Measurements from ENCODE around the gene DSG3.

The DSG3 gene

GRCh38 chr18:31447530-31448191 is at the start of gene DSG3:
Gene DSG3 (plus strand): TSS chr18:31447741. CDS start chr18:31447878, 137 bp downstream.
- Histone ChIP-seq H3K27ac (ENCODE audit: low read length) (no peak within 1 kb of the TSS), H3K9me3 (ENCODE audit: control insufficient read depth, insufficient read depth, low read length) (no peaks in the 10 kb centered on the region), H3K4me1 (ENCODE audit: control insufficient read depth, insufficient read depth, low read length) (no peaks in the 10 kb centered on the region), H3K4me3 (ENCODE audit: low read length) (no peak within 1 kb of the TSS), H3K27me3 (ENCODE audit: control insufficient read depth, insufficient read depth, low read length) (no peaks in the 10 kb centered on the region), H3K36me3 (ENCODE audit: control insufficient read depth, insufficient read depth, low read length) (no peaks in the 10 kb centered on the region)
- no peak for DNase-seq (ENCODE audit: low read depth, low spot score)
- WGBS (ENCODE audit: insufficient coverage, insufficient read length): no CpG with 5 or more reads among the region's 9 CpGs

- H3K27me3 ChIP-seq (ENCODE audit: control insufficient read depth, insufficient read depth, low read length): no peaks in the 10 kb centered on the region
- no peak overlapping the region for H3K4me3 ChIP-seq (ENCODE audit: low read length)
- no peaks in the 10 kb centered on the region for H3K36me3 ChIP-seq (ENCODE audit: control insufficient read depth, insufficient read depth, low read length)
- no peak overlapping the region for H3K27ac ChIP-seq (ENCODE audit: low read length)
- H3K4me1 ChIP-seq (ENCODE audit: control insufficient read depth, insufficient read depth, low read length): no peaks in the 10 kb centered on the region
- WGBS (ENCODE audit: insufficient coverage, insufficient read length): no CpG with 5 or more reads among the region's 2 CpGs
- no peak for DNase-seq (ENCODE audit: low read depth, low spot score)
- no peaks in the 10 kb centered on the region for H3K9me3 ChIP-seq (ENCODE audit: control insufficient read depth, insufficient read depth, low read length)
Observed at GRCh38 chr18:31398191-31398590, 49.4 kb upstream of the DSG3 start.

DNA sequence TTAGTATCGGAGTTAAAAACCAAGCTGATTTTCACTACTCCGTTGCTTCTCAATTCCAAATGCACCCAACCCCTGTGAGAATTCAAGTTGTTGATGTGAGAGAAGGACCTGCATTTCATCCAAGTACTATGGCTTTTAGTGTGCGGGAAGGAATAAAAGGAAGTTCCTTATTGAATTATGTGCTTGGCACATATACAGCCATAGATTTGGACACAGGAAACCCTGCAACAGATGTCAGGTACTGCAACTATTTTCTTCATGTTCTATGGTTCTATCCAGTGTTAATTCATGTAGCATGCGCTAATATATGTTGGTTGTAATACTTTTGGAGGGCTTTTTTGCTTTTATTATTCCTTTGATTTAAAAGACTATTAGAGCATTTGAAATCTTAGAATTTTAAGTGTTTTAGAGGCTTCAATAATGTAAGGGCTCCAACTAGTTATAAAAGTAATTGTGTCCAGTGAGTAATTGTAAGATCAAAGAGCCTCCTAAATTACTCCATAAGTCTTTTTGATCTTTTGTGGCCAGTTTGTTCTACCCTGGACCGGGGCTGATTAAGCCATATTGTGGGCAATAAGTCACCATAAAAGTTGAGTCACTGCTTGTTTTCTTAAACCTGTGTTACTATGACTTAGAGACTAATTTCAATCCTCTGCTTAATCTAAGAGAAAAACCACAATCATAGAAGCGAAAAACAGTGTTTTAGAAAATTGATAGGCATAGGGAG is 48.1 kb upstream of the DSG3 start:
- WGBS (ENCODE audit: insufficient coverage, insufficient read length): no CpG with 5 or more reads among the region's 6 CpGs
- H3K27ac ChIP-seq (ENCODE audit: low read length): no peak overlapping the region
- no peak for DNase-seq (ENCODE audit: low read depth, low spot score)

GRCh38 chr18:31401156-31402025 is 46.1 kb upstream of the DSG3 start:
- Histone ChIP-seq H3K9me3 (ENCODE audit: control insufficient read depth, insufficient read depth, low read length) (no peaks in the 10 kb centered on the region), H3K27me3 (ENCODE audit: control insufficient read depth, insufficient read depth, low read length) (no peaks in the 10 kb centered on the region), H3K27ac (ENCODE audit: low read length) (no peak overlapping the region), H3K36me3 (ENCODE audit: control insufficient read depth, insufficient read depth, low read length) (no peaks in the 10 kb centered on the region), H3K4me1 (ENCODE audit: control insufficient read depth, insufficient read depth, low read length) (no peaks in the 10 kb centered on the region), H3K4me3 (ENCODE audit: low read length) (no peak overlapping the region)
- no CpG with 5 or more reads among the region's 6 CpGs for WGBS (ENCODE audit: insufficient coverage, insufficient read length)
- DNase-seq (ENCODE audit: low read depth, low spot score): no peak

More for the DNA sequence above, 48.1 kb upstream of the DSG3 start:
- H3K36me3 ChIP-seq (ENCODE audit: control insufficient read depth, insufficient read depth, low read length): no peaks in the 10 kb centered on the region
- H3K4me3 ChIP-seq (ENCODE audit: low read length): no peak overlapping the region
- no peaks in the 10 kb centered on the region for H3K4me1 ChIP-seq (ENCODE audit: control insufficient read depth, insufficient read depth, low read length)
- H3K9me3 ChIP-seq (ENCODE audit: control insufficient read depth, insufficient read depth, low read length): no peaks in the 10 kb centered on the region
- H3K27me3 ChIP-seq (ENCODE audit: control insufficient read depth, insufficient read depth, low read length): no peaks in the 10 kb centered on the region

DNA sequence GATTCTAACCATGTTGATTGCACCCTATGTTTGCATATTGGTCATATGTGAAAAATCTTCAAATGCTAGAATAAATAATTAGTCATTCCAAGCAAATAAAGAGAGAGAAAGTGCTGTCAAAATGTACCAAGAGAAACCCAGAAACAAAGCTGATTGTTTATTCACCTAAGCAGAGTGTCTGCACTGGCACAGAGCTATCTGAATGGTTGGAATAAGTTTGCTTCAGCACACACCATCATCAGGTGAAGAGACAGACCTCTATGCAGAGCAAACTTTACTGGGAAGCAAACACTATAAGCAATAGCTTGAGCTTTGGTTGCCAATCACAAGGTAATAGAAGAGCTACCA is 45.5 kb upstream of the DSG3 start:
- no peak overlapping the region for H3K4me3 ChIP-seq (ENCODE audit: low read length)
- H3K4me1 ChIP-seq (ENCODE audit: control insufficient read depth, insufficient read depth, low read length): no peaks in the 10 kb centered on the region
- no peaks in the 10 kb centered on the region for H3K9me3 ChIP-seq (ENCODE audit: control insufficient read depth, insufficient read depth, low read length)
- DNase-seq (ENCODE audit: low read depth, low spot score): no peak
- no peak overlapping the region for H3K27ac ChIP-seq (ENCODE audit: low read length)
- H3K36me3 ChIP-seq (ENCODE audit: control insufficient read depth, insufficient read depth, low read length): no peaks in the 10 kb centered on the region
- no peaks in the 10 kb centered on the region for H3K27me3 ChIP-seq (ENCODE audit: control insufficient read depth, insufficient read depth, low read length)

DNA sequence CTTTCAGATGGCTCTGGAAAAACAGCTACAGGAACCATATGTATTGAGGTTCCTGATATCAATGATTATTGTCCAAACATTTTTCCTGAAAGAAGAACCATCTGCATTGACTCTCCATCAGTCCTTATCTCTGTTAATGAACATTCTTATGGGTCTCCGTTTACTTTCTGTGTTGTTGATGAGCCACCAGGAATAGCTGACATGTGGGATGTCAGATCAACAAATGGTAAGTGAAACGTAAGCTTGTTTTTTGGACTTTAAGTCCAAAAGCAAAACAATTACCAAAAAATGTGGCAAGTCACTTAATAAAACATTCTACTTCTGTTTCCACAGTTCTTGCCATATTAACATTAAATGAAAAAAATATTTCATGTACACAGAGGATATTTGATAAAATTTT is 44.1 kb upstream of the DSG3 start:
- H3K9me3 ChIP-seq (ENCODE audit: control insufficient read depth, insufficient read depth, low read length): no peaks in the 10 kb centered on the region
- H3K4me1 ChIP-seq (ENCODE audit: control insufficient read depth, insufficient read depth, low read length): no peaks in the 10 kb centered on the region
- no peak overlapping the region for H3K4me3 ChIP-seq (ENCODE audit: low read length)
- H3K27me3 ChIP-seq (ENCODE audit: control insufficient read depth, insufficient read depth, low read length): no peaks in the 10 kb centered on the region
- H3K36me3 ChIP-seq (ENCODE audit: control insufficient read depth, insufficient read depth, low read length): no peaks in the 10 kb centered on the region
- WGBS (ENCODE audit: insufficient coverage, insufficient read length): no CpG with 5 or more reads among the region's 2 CpGs
- no peak overlapping the region for H3K27ac ChIP-seq (ENCODE audit: low read length)
- DNase-seq (ENCODE audit: low read depth, low spot score): no peak

DNA sequence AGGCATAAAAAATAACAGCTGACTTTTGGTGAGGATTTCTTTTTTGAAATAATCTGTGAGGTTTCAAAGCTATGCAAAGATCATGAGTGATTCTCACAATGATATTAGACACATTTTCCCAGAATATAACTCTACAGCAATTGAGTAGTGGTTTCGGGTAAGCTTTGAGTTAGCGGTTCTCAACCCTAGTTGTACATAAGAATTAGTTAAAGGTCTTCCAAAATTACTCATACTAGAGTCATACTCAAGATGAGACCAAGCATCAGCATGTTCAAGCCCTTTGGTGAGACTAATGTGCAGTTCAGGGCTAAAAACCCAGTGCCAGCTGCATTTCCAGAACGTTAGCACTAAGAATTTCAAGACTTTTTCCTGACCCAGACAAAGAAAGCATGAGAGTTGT is 39.9 kb upstream of the DSG3 start:
- Histone ChIP-seq H3K36me3 (ENCODE audit: control insufficient read depth, insufficient read depth, low read length) (no peaks in the 10 kb centered on the region), H3K27ac (ENCODE audit: low read length) (no peak overlapping the region), H3K4me3 (ENCODE audit: low read length) (no peak overlapping the region), H3K4me1 (ENCODE audit: control insufficient read depth, insufficient read depth, low read length) (no peaks in the 10 kb centered on the region), H3K27me3 (ENCODE audit: control insufficient read depth, insufficient read depth, low read length) (no peaks in the 10 kb centered on the region), H3K9me3 (ENCODE audit: control insufficient read depth, insufficient read depth, low read length) (no peaks in the 10 kb centered on the region)
- WGBS (ENCODE audit: insufficient coverage, insufficient read length): no CpG with 5 or more reads among the region's 3 CpGs
- no peak for DNase-seq (ENCODE audit: low read depth, low spot score)

- no peak for DNase-seq (ENCODE audit: low read depth, low spot score)
- H3K27me3 ChIP-seq (ENCODE audit: control insufficient read depth, insufficient read depth, low read length): no peaks in the 10 kb centered on the region
- no peaks in the 10 kb centered on the region for H3K4me1 ChIP-seq (ENCODE audit: control insufficient read depth, insufficient read depth, low read length)
- no peaks in the 10 kb centered on the region for H3K9me3 ChIP-seq (ENCODE audit: control insufficient read depth, insufficient read depth, low read length)
- no peak overlapping the region for H3K27ac ChIP-seq (ENCODE audit: low read length)
- WGBS (ENCODE audit: insufficient coverage, insufficient read length): no CpG with 5 or more reads among the region's 4 CpGs
- H3K36me3 ChIP-seq (ENCODE audit: control insufficient read depth, insufficient read depth, low read length): no peaks in the 10 kb centered on the region
- H3K4me3 ChIP-seq (ENCODE audit: low read length): no peak overlapping the region
Observed at GRCh38 chr18:31409276-31409675, 38.3 kb upstream of the DSG3 start.

DNA sequence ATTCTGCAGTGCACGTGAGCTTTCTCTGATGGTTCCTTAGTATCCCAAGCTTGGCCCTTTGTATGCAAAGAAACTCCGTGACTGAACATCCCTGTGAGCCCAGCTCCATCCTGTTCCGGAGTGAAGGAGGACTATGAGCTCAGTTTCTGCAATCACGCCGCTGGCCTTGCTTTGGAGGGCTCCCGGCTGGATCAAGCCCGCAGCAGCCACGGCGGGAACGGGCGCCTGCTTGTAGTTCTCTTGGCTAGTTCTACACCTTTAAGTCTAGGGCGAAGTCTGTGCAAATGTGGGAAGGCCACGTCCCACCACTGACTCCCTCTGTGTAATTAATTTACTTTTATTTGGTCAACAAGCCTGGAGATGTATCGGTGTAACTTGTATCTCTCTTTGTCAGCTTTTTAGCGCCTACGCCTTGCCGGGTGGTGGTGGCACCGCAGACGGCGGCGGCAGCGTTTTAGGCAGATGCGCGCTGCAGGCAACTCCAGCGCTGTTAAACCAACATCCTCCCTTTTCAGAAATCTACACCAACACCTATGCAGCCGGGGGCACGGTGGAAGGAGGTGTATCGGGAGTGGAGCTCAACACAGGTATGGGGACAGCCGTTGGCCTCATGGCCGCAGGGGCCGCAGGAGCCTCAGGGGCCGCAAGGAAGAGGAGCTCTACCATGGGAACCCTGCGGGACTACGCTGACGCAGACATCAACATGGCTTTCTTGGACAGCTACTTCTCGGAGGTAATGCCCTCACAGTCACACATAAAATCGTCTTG is 36.6 kb upstream of the DSG3 start:
- no peak for DNase-seq (ENCODE audit: low read depth, low spot score)
- no peak overlapping the region for H3K27ac ChIP-seq (ENCODE audit: low read length)
- WGBS (ENCODE audit: insufficient coverage, insufficient read length): no CpG with 5 or more reads among the region's 37 CpGs

DNA sequence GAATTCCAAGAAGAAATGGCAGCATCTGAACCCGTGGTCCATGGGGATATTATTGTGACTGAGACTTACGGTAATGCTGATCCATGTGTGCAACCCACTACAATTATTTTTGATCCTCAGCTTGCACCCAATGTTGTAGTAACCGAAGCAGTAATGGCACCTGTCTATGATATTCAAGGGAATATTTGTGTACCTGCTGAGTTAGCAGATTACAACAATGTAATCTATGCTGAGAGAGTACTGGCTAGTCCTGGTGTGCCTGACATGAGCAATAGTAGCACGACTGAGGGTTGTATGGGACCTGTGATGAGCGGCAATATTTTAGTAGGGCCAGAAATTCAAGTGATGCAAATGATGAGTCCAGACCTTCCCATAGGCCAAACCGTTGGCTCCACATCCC is 34.4 kb upstream of the DSG3 start:
- no peak for DNase-seq (ENCODE audit: low read depth, low spot score)
- Histone ChIP-seq H3K27me3 (ENCODE audit: control insufficient read depth, insufficient read depth, low read length) (no peaks in the 10 kb centered on the region), H3K27ac (ENCODE audit: low read length) (no peak overlapping the region), H3K36me3 (ENCODE audit: control insufficient read depth, insufficient read depth, low read length) (no peaks in the 10 kb centered on the region), H3K4me1 (ENCODE audit: control insufficient read depth, insufficient read depth, low read length) (no peaks in the 10 kb centered on the region), H3K4me3 (ENCODE audit: low read length) (no peak overlapping the region), H3K9me3 (ENCODE audit: control insufficient read depth, insufficient read depth, low read length) (no peaks in the 10 kb centered on the region)
- WGBS (ENCODE audit: insufficient coverage, insufficient read length): no CpG with 5 or more reads among the region's 6 CpGs

More for the DNA sequence above, 36.6 kb upstream of the DSG3 start:
- no peaks in the 10 kb centered on the region for H3K9me3 ChIP-seq (ENCODE audit: control insufficient read depth, insufficient read depth, low read length)
- no peaks in the 10 kb centered on the region for H3K27me3 ChIP-seq (ENCODE audit: control insufficient read depth, insufficient read depth, low read length)
- H3K4me3 ChIP-seq (ENCODE audit: low read length): no peak overlapping the region
- no peaks in the 10 kb centered on the region for H3K36me3 ChIP-seq (ENCODE audit: control insufficient read depth, insufficient read depth, low read length)
- H3K4me1 ChIP-seq (ENCODE audit: control insufficient read depth, insufficient read depth, low read length): no peaks in the 10 kb centered on the region
